Non-pigmented ciliary epithelial cell (primary cell): ENCODE results near the gene FAM228B.
"Not testable (repeated sequence)": the region's sequence is repeated elsewhere in the genome, so short reads cannot be mapped to it uniquely, and the experiment has no call there.

Experiments used
- DNase-seq: peaks from one replicate; pipeline ENCODE4 v3.0.0-alpha.2; 2010; ENCODE audit warnings: low read depth

Gene FAM228B

DNA sequence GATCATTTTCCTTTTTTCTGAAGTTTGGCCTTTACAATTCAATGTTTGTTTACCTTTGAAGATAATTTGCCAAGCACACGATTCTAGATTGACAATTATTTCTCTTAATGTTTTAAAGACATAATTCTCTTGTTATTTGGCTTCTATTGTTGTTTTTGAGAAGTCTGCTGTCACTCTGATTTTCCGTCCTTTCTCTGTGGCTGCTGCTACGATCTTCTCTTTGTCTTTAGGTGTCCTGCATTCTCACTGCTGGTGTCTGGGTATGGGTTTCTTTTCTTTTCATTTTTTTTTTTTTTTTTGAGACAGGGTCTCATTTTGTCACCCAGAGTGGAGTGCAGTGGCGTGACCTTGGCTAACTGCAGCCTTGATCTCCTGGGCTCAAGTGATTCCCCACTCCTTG is 36.4 kb downstream of the FAM228B start:
- DNase-seq: no peak

DNA sequence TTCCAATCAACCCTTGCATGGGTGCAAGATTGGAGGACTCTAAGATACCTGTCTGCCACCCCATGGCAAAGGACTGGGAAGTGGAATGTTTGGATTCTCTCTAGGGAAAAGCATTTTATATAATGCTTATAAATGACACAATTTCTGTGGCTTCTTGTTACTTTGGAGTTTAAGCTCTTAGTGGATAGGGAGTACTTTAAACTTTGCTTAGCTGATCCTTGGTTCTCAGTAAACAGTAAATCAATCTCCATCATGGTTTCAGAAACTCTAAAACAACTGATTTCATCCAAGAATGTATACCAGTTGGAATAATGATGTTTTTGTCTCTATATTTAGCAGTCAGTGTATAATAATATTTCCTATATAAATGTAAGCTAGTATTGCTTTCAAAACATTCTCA is 37.5 kb downstream of the FAM228B start:
- DNase-seq: no peak

DNA sequence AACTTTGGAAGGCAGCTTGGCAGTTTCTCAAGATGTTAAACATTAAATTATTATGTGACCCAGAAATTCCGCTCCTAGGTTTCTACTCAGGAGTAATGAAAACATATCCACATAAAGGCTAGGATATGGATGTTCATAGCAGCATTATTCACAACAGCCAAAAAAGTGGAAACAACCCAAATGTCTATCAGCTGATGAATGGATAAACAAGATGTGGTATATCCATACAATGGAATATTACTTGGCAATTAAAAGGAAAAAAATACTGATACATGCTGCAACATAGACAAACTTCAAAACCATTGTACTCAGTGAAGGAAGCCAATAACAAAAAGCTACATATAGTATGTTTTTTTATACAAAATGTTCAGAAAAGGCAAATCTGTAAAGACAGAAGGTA is 39.2 kb downstream of the FAM228B start:
- no peak for DNase-seq

DNA sequence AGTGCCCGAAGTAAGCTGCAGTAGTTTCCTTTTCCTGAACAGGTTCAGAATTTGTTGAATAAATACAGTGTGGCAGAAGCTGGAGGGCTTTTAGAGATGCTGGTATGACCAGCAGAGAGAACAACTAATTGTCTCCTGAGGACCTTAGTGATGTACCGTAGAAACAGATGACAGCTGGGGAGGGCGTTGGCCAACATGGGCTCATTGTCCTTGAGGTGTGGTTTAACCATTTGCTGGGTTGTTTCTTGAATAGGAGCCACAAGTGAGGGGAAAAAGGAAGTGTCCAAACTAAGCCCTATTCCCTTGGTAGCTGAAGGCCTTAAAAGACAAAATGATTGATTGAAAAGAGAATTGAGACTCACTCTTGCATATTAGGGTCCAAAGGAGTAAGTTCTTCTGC is 39.9 kb downstream of the FAM228B start:
- DNase-seq: no peak

DNA sequence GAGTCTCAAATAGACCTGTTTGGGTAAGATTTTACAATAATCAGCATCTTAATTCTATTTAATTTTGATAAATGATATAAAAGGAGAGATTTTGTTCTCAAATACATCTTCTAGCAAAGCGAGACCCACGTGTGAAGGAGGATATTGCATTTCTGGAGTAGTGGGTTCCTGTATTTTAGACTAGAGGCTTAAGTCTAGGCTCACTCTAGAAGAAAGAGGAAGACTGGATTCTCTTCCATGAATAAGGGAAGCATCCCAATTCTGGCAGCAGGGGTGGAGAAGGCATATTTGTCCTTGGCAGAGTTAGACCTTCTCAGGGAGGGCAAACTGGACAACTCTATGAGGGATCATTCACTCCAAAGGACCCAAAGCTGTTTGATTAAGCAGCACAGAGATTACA is 40.3 kb downstream of the FAM228B start:
- no peak for DNase-seq

DNA sequence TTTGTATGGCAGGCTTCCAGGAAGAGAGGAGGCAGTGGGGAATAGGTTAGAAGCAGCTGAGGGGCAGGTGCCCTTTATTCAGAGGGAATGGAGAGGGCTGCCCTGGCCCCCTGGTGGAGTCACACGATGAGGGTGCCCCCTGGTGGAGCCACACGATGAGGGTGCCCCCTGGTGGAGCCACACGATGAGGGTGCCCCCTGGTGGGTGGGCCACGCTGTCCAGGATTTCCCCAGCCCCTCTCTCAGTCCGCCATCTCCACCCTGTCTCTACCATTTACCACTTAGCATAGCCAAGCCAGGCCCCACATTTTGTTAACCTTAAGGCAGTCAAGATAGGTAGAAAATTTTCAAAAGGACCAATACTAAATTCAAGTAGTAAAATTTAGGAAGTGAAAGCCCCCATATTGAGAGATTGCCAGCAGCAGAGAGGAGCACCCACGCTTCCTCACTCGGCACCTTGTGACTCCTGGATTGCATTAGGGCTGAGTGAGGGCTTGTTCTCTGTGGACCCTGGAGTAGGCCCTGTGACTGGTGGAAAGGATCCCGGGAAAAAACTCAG is 41.2 kb downstream of the FAM228B start:
- DNase-seq: no peak

DNA sequence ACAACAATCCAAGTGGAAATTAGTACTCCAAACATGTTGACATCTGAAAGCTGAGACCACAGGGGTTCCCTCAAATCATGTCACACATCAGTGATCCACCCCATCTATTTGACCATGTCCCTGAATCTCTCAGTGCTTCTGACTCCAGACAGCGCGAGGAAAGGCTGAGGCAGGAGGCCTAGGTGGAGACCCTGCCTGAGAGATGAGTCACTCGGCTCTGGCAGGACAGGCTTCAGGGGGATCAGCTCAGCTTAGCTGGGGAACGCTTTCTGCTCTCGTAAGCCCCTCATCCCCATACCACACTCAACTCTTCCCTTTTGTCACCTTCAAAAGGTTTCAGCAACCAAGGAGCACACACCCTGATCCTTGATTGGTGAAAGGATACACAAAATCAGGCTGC is 45.8 kb downstream of the FAM228B start:
- DNase-seq: no peak

DNA sequence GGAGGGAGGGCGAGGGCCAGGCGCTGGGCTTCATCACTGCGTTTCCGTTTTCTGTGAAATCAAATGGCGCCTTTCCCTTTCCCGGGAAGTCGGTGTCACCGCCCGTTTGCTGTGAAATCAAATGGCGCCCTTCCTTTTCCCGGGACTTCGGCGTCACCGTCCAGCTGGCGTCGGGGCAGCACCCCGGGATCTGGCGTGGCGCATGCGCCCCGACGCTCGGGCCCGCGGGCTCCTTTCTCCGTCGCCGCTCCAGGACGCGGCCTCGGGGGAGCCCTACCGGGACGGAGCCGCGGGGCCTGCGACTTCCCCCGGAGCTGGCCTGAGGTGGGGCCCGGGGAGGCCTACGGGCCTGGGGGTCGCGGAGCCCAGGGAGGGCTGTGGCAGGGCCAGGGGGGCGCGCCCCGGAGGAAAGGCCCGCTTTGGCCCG is 51.6 kb downstream of the FAM228B start, which contains the start of gene FAM228A:
TSS of gene FAM228A (plus strand) at position 203 of the 427 bp plus-strand sequence. CDS start 428 bp downstream, outside the sequence.
- no peak for DNase-seq

DNA sequence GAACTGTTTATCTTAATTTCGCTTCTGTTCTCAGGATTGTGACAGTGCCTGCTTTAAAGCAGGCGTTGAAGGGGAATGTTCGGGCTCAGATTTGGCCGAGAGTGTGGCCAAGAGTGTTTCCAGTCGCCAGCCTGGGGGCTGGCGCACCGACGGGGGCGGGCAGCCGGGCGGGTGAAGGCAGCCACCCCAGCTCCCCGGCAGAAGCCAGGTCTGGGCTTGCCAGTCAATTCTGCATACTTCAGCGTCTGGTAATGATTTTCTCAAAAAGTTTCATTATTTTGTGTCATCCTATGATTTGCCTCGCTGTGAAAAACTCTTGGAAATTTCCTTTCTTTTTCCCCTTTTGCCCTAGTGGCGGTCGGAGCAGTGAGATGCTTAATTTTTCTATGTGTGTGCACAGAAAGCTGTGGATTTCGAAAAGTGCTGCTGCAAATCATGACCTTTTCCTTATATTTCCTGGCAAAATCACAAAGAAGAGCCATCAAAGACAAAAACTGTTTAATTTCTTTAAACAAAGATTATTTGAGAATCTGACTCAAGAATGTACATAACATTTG is 52.4 kb downstream of the FAM228B start:
- DNase-seq: no peak

DNA sequence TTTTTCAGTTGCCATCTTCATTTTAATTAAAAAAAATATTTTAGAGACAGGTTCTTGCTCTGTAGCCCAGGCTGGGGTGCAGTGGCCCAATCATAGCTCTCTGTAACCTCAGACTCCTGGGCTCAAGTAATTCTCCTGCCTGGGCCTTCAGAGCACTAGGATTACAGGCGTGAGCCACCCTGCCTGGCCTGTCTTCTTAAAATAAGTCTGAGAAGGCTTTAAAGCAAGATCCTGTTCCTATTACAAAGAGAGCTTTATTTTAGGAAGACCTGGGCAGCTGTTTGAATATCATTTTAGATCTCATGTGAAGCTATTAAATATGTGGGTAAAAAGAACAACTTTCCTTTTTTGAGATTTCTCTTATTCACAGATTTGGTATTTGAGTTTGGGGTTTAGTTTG is 53.1 kb downstream of the FAM228B start:
- no peak for DNase-seq

DNA sequence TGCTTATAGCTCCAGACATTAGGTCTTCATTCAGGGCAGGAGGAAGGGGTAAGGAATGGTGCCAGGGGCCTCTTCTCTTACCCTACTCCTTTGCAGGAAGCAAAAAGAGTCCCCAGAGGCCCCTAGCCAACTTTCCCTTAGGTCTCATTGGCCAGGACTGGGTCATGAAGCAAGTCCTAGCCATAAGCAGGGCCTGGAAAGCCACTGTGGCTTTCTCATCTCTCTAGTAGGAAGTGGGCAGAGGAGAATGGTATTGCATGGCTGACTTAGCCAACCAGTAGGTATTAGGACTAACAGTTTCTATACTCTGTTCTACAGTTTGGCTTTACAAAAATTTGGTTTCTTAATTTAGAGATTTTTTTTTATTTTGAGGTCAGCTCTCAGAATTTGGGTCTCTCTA is 56.4 kb downstream of the FAM228B start:
- DNase-seq: no peak

DNA sequence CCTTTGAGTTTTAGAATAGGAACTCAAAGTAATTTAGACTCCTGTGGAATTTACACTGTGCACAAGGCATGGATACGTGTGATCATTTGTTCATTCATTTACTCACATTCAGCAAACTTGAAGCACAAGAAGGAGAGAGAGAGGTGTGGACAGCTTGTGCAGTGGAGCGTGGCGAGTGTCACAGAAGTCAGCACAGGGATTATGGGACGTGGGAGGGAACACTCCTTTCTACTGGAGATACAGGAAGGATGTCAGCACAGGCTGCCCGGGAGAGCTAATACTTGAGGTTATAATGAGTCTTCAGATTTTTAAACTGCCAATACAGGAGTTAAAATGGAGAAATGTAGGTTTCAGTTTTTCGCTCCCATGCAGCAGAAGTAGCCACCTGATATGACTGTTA is 58.6 kb downstream of the FAM228B start:
- DNase-seq: no peak

DNA sequence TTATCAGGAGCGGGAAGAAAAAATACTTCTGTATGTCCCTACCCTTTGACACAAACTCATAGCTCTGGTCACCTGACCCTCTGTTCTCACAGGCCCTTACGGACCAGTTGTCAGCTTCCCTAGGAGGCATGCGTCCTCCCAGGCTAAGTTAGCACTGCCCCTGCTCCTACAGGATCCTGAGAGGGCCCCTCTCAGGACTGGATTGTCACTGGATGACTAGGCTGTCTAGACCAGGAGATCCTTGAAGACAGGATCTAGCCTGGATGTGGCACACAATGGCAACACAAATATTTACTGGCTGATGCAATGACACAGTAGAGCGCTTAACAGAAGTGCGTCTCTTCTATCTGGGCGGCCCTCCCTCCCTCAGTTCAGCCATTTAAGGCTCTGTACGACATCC is 59.2 kb downstream of the FAM228B start:
- no peak for DNase-seq

DNA sequence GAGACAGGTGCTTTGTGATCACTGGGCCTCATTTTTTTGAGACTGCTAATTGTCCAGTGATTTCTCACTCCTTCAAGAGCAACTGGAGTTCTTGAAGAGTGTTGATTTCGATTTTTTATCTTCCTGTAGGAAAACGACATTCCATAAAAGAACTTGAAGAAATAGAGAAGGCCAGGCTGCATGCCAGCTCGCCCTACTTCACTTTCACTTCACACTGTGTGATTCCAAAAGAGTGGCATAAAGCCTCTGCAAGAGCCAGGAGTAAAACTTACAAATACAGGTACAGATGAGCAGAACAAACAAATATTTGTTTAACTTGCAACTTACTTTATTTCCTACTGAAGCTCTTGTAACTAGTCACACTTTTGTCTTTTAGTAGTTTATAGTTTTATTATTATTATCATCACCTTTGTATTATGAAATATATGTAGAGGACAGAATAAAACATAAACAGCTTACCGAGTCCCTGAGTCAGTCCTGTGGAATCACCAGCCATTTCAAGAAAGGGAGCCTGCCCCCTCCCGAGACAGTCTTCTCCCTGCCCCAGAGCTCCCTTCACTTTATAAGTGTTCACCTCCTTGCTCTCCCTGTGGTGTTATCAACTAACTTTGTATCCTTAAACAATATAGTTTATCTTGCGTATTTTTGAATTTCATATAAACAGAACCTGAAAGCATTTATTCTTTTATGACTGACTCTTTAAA is 60.2 kb downstream of the FAM228B start:
- no peak for DNase-seq

DNA sequence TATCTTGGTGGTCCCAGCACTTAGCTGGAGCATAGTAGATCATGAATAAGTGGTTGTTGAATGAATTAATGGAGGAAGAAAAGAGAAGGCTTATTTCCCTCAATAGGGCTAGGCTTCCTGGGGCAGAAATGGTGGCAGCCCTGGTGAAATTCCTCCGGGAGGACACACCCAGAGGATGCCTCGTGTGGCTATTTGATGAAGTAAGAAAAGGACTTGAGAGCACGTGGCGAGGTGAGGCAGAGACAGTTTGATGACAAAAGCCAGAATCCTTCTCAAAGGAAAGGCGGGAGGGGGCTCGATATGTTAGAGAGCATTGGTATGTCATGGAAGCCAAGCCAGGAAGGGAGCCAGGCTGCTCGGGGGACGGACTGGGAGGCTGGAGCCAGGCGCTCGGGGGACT is 66.3 kb downstream of the FAM228B start:
- DNase-seq: no peak

DNA sequence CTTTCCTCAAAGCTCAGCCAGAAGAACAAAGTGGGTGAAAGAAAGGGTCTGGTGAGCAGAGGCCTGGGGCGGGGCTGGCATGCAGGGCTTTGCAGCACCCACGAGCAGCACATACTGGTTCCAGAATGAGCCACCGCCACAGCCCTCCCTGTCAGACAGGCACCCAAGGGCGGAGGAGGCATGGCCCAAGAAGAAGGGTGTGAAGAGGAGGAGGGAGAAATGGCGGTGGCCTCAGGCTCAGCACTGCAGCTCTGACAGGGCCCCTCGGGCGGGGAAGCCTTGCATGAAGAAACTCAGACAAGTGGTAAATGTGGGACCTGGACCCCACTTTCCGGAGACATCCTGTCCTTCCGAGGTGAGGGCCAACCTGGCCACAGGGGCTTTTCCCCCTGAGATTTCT is 67.2 kb downstream of the FAM228B start:
- DNase-seq: no peak

DNA sequence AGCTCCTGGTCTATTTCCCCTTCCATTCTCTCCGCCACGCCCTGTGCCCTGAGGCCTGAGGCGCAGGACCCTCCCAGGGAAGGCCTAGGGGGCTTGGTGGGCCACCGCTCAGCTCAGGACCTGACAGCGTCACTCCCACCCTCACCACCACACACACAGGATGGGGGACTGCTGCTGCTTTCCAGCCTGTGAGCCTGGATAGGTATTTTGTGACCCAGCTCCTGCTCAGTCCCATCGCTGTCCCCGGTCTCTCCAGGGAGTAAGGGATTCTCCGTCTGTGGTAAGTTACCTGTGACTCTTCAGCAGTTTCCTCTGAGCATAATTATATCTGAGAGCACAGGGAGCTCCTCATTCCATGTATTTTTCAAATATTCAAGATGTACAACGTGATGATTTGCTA is 67.9 kb downstream of the FAM228B start:
- DNase-seq: no peak

DNA sequence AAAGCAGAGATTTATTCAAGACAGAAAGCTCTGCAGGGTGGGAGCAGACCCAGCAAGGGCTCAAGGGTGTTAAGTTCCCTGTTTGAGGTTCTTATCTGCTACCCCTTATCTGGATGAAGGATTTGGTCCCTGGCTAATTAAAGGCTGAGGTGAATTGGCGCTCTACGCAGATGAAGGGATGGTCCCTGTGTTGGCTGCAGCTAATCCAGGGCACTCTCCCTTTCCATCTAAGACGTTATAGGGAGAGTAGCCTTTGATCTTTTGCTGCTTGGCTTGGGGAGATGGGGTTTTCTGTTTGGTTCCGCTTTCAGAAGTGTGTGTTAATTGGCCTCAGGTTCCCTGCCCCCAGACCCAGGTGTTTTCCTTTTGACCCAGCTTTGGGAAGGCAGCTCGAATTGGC is 68.6 kb downstream of the FAM228B start:
- DNase-seq: no peak

DNA sequence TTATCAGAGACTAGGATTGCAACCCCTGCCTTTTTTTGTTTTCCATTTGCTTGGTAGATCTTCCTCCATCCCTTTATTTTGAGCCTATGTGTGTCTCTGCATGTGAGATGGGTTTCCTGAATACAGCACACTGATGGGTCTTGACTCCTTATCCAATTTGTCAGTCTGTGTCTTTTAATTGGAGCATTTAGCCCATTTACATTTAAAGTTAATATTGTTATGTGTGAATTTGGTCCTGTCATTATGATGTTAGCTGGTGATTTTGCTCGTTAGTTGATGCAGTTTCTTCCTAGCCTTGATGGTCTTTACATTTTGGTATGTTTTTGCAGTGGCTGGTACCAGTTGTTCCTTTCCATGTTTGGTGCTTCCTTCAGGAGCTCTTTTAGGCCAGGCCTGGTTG is 73.9 kb downstream of the FAM228B start:
- not testable (repeated sequence) for DNase-seq

DNA sequence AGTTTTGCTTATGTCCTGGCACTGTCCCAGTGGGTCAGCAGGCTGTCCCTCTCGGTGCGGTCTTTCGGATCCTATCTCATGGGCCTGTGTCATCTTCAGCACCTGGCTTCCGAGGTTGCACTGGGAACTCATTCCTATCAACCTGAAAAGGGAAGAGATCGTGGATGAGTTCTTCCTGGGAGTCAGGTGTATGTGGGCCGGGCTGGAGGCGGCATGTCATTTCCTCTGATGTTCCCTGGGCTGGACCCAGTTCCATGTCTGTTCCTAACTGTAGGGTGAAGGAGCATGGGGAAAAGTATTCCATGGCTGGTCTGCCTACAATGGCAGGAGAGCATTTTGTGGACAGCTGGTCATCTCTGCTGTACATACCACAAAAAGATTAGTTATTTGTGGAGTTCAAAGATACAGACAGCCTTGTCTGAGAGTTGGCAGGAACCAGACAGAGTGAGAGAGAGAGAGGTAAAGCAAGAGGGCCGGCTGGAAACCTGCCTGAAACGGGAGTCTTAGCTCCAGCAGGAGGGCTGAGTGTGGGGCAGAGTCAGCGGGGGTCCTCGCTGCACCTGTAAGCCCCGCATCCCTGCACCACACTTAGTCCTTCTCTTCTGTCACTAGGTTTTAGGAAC is 76.8 kb downstream of the FAM228B start:
- DNase-seq: no peak

DNA sequence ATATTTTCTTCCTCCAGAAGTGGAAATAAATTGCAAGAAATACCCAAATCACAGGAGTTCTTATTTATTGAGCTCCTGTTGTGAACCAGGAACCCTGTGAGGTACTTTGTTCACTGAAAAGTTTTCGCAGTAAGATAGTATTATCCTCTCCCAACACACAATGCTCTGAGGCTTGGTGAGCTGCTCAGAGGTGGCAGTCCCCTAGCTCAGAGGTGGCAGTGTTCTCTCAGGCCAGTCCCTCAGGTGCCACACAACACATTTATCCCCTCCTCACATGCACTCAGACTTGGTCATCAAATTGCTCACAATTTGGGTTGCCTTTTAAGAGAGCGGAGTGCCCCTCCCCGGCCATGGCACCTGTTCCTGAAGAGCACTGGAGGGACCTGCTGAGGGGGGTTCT is 77.5 kb downstream of the FAM228B start:
- DNase-seq: no peak

DNA sequence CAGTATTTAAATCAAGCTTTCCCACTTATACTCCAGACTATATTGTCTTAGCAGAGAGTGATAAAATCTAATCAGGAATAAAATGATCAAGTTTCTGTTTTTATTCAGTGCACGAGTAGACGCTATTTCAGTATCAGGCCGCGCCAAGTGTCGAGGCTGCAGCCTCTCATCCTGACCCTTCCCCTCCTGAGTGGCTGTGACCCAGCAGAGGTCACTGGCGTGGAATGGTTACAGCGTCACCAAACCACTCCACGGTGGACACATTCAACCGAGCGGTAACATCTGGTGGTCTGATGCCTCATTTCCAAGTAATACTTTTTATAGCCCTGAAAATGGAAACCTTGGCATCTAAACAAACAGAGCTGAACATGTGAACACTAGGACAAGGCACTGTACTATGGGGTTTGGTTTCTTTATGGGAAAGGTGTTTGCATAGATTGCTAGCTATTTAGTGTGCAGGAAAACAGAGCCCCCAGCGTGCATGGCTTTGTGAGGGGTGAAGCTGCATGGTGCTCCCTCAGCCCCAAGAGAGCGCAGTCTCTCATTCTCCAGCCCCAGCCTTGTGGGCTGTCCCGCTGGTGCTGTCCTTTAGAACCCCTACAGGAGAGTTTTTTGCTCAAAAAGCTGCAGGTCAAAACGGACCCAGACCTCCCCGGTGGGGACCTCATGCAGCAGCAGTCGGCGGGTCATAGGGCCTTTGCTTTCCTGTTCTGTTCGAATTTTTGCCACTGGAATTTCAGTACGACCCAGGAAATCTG is 79.9 kb downstream of the FAM228B start:
- no peak for DNase-seq

DNA sequence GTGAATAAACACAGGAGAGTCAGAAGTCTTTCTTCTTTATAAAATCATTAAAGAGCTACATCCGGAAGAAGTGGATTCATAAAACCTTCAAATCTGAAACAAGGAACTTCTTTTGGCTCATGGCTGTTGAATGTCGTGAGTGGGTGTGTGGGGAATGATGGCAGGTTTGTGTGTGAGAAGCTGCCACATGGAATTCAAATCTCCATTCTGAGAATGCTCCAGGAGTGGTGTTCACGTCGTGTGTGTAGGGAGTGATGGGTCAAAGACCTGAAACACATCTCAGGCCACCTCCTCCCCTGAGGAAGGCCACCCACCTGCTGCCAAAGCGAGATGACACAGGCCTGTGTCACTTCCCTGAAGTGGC is 80.5 kb downstream of the FAM228B start:
- DNase-seq: no peak
